GM19035 (cell line): ENCODE data around the gene BPTF.
"Not testable (repeated sequence)": the region's sequence is repeated elsewhere in the genome, so short reads cannot be mapped to it uniquely, and the experiment has no call there.

Source experiments
- ATAC-seq: cut with Tn5 transposase; IDR thresholded peaks from one replicate; pipeline ENCODE4 v1.9.1; 2021; ENCODE audit not compliant: unreplicated experiment

The BPTF gene, protein sequence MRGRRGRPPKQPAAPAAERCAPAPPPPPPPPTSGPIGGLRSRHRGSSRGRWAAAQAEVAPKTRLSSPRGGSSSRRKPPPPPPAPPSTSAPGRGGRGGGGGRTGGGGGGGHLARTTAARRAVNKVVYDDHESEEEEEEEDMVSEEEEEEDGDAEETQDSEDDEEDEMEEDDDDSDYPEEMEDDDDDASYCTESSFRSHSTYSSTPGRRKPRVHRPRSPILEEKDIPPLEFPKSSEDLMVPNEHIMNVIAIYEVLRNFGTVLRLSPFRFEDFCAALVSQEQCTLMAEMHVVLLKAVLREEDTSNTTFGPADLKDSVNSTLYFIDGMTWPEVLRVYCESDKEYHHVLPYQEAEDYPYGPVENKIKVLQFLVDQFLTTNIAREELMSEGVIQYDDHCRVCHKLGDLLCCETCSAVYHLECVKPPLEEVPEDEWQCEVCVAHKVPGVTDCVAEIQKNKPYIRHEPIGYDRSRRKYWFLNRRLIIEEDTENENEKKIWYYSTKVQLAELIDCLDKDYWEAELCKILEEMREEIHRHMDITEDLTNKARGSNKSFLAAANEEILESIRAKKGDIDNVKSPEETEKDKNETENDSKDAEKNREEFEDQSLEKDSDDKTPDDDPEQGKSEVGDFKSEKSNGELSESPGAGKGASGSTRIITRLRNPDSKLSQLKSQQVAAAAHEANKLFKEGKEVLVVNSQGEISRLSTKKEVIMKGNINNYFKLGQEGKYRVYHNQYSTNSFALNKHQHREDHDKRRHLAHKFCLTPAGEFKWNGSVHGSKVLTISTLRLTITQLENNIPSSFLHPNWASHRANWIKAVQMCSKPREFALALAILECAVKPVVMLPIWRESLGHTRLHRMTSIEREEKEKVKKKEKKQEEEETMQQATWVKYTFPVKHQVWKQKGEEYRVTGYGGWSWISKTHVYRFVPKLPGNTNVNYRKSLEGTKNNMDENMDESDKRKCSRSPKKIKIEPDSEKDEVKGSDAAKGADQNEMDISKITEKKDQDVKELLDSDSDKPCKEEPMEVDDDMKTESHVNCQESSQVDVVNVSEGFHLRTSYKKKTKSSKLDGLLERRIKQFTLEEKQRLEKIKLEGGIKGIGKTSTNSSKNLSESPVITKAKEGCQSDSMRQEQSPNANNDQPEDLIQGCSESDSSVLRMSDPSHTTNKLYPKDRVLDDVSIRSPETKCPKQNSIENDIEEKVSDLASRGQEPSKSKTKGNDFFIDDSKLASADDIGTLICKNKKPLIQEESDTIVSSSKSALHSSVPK (N-terminal part only)

DNA sequence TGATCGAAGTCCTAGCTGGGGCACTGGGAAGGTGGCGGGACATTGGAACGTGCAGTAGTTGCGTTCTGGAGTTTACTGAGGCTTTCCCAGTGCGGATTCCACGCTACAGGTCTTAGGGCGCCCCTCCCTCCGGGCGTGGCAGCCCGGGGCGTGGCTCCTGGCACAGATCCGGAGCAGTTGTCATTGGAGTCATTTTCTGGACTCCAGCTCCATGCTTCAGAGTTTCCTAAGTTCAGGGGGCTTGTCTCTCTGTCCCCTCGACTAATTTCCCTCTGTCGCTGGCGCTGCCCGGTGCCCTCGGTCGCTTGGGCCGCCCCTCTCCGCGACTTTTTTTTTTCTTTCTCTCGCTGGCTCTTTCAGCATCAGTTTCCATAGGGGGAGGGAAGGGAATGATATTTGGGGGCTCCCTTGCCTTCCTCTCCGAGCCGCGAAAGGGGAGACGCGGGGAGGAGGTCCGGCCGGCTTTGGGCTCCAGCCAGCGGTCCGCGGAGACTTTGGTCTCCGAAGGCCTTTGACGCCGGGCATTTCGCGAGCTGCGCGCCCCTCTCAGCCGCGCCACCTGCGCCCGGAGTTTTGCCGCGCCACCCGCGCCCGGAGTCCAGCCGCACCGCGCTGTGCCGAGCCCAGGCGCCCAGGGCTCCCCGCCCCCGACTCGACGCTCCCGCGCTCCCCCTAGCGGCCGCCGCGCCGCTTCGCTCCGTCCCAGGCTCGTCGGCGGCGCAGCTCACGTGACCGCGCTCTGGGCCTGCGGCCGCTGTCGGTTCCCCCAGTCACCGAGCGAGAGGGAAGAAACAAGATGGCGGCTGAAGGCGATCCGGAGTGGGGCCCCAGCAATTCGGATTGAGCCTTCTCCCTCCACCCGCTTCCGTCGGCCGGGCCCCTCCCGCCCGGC is at the start of gene BPTF:
Gene BPTF (plus strand): TSS at position 769 of the 892 bp plus-strand sequence. CDS start 222 bp downstream, outside the sequence.
- peak; percentile 87 for ATAC-seq

DNA sequence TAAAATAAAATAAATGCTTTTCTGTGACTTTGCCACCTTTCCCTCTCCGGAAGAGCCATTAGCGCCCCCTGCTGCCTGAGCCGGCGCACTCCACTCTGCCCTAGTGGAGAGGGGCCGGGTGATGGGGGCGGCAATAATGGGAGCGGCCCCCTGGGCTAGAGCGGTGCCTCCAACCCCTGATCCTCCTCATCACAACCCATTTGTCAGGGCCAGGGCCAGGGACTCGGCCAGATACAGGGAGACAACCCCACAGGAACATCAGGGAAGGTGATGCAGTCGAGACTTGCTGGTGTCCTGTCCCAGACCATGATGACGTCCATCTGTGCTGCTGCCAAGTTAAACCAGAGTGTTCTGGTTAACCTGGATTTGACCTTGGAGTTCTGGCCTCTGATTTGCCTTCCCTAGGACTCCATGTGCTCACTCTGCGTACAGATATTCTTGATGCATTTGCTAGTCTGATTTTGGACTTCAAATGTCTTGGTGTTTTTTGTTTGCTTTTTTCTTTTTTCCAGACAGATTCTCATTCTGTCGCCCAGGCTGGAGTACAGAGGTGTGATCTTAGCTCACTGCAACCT is 46.1 kb upstream of the BPTF start:
- no peak for ATAC-seq

DNA sequence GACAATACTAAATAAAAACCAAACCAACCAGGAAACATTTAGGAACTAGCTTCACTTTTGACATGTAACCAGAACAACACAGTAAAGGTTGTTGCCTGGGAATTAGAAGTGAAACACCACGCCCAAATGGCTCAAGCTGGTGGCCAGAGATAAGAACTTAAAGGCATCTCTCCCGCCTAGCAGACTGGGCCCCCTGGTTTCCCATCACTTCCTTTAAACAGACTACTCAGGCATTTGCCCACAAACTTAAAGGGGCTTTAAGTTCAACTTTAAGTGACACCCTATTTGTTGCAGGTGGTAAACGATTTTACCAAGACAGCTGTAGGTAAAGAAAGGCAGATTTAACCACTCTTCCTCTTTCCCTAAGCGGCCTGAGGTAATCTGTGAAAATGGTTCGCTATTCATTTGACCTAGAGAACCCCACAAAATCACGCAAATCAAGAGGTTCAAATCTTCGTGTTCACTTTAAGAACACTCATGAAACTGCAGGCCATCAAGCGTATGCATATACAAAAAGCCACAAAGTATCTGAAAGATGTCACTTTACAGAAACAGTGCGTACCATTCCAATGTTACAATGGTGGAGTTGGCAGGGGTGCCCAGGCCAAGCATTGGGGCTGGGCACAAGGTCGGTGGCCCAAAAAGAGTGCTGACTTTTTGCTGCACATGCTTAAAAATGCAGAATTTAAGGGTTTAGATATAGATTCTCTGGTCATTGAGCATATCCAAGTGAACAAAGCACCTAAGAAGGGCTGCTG is 40.8 kb upstream of the BPTF start:
- no peak for ATAC-seq

DNA sequence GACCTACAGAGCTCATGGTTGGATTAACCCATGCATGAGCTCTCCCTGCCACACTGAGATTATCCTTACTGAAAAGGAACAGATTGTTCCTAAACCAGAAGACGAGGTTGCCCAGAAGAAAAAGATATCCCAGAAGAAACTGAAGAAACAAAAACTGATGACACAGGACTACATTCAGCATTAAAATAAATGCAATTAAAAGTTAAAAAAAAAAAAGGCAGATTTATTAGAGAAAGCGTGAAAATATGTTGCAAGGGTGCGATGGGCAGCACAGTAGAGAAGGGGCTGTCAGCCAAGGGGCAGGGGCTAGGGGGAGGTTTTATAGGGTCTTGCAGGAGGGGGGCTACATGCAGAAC is 40.2 kb upstream of the BPTF start:
- no peak for ATAC-seq

DNA sequence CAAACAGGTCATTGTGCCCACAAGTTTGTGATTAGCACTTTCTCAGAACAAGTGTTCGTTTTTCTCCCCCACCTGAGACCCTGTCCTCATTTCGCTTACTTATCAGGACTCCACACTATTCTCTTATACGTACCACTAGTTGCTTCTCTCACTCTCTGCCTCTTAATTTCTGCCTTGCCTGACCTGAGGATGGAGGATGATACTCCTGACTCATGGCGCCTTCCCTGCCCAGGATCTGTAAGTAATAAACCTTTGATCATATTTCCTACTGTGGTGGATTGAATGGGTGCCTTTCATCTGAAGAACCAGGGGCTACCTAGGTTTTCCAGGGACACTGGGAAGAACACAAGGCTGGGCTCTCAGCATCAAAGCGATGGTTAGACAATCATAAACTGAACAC is 39.8 kb upstream of the BPTF start:
- no peak for ATAC-seq

DNA sequence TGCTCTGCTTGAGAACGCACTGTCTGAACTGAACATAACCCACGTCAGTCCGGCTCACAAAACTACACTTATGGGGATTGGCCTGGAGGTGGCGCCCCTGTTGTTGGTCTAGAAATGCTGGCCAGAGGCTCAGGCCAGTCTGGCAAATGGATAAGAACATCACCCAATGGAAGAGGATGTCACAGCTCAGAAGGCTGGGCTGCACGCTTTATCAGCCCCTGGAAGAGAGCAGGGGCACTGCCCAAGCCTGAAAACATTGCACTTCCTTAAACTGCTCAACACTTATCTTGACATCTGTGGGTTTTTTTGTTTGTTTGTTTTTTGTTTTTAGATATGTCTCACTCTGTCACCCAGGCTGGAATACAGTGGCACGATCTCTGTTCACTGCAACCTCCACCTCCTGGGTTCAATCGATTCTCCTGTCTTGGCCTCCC is 24.8 kb upstream of the BPTF start:
- ATAC-seq: peak; percentile 85

DNA sequence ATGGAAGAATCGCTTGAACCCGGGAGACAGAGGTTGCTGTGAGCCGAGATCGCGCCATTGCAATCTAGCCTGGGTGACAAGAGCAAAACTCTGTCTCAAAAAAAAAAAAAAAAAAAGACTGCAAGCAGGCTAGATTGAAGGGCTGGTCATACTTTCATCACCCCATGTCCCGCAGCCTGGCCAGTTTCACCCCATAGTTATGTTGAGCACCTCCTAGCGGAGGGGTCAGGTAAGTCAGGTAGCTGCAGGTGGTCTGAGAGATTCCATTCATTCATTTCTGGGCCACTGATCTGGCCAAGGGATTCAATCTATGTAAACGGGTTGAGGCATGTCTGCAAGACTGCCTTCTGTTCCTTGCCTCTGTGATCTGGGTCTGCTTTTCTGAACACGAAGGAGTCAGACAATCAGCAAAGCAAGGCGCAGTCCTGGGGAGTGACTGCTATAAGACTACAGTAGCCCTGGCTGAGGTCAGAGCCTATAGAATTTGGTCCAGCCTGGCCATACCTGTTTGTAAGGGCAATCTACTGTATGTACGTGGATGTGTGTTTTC is 23.6 kb upstream of the BPTF start:
- ATAC-seq: no peak

DNA sequence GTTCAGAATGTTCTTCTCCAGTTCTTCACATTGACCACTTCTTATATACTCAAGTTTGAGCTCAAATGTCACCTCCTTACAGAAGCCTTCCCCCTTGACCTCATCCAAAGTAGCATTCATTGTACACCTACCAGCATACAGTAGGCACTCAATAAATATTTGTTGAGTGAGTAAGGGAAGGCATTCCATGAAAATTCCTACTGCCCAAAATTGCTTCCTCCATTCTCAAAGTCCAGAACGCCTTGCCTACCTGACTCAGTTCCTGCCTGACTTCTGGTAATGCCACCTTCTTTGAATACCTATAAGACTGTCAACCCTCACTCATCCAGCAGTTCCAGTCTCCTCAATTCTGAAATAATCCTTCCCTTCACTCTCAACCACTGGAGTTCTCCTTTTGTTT is 14.8 kb upstream of the BPTF start:
- no peak for ATAC-seq

DNA sequence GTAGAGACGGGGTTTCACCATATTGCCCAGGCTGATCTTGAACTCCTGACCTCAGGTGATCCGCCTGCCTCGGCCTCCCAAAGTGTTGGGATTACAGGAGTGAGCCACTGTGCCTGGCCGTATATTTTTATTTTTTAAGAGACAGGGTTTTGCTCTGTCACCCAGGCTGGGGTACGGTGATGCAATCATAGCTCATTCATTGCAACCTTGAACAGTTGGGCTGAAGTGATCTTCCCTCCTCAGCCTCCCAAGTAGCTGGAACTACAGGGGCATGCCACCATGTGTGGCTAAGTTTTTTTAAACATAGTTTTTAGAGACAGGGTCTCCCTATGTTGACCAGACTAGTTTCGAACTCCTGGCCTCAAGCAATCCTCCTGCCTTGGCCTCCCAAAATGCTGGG is 12.9 kb upstream of the BPTF start:
- not testable (repeated sequence) for ATAC-seq

DNA sequence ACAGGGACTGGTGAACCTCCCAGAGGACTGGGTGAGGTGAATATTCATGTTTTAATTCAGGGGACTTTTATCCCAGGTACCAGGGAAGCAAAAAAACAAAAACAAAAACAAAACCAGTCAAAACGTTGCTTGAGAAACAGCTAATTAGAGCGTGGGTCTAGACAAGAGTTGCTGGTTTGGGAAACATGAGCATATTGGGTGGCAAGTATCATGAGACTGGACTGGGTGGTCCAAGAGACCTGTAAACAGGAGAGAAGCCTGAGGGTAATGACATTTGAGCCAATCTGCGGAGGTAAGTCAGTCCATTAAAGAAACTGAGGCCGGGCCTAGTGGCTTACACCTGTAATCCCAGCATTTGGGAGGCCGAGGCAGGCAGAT is 11.5 kb upstream of the BPTF start:
- ATAC-seq: no peak

DNA sequence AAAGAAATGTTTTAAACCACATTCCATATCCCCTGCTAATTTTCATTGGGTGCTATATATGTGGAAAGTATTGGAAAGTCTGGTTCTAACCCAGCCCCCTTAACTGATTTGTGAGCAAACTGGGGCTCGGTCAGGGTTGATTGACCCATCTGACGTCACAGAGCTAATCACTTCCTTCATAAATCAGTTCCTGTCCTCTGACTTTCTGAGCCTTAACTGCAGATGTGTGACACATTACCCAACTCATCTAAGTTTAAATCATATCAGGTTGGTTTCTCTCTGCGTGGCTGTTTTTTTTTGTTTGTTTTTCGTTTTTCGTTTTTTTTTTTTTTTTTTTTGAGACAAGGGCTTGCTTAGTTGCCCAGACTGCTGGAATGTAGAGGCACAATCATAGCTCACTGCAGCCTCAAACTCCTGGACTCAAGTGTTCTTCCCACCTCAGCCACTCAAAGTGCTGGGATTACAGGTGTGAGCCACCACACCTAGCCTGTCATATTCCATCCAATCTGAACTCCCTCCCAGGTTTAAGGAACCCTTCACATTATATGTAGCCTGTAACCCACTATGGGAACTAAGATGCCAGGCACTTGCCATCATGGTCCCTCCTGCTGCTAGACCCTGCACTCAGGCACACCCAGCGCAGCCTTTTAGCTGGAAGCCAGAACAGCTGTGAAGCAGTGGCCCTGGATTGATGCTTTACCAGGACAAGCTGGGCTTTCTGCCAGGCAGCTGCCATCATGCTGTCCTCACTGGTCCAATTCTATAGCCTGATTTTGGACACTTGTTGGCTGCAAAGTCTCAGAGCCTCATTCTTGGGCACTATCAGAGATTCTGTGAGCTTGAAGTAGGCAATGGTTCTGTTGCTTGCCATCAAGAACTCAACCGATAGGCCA is 6.9 kb upstream of the BPTF start:
- peak; percentile 67 for ATAC-seq

DNA sequence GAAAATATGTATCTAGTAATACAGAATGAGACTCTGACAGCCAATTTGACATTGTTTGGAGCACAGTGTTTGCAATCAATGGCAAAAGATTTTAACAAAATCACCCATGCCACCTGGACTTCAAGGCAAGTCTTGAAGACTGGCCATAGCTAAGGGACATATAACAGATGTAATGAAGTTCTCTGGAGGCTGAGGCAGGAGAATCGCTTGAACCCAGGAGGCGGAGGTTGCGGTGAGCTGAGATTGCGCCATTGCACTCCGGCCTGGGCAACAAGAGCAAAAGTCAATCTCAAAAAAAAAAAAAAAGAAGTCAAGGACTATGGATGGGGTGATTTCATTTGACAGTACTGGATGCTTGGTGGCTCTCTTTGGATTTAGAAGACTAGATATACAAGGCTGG is 5.6 kb upstream of the BPTF start:
- no peak for ATAC-seq

DNA sequence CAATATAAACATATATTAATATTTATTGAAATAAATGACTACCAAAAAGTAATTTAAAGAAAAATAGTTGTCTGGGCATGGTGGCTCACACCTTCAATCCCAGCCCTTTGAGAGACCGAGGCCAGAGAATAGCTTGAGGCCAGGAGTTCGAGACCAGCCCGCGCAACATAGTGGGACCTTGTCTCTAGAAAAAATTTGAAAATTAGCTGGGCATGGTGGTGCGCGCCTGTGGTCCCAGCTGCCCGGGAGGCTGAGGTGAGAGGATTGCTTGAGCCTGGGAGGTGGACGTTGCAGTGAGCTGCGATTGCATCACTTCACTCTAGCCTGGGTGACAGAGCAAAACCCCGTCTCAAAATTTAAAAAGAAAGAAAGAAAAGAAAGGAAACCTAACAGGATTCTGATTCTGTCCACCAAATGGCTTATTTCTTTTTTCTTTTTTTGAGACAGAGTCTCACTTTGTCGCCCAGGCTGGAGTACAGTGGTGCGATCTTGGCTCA is 3.4 kb upstream of the BPTF start:
- ATAC-seq: no peak

DNA sequence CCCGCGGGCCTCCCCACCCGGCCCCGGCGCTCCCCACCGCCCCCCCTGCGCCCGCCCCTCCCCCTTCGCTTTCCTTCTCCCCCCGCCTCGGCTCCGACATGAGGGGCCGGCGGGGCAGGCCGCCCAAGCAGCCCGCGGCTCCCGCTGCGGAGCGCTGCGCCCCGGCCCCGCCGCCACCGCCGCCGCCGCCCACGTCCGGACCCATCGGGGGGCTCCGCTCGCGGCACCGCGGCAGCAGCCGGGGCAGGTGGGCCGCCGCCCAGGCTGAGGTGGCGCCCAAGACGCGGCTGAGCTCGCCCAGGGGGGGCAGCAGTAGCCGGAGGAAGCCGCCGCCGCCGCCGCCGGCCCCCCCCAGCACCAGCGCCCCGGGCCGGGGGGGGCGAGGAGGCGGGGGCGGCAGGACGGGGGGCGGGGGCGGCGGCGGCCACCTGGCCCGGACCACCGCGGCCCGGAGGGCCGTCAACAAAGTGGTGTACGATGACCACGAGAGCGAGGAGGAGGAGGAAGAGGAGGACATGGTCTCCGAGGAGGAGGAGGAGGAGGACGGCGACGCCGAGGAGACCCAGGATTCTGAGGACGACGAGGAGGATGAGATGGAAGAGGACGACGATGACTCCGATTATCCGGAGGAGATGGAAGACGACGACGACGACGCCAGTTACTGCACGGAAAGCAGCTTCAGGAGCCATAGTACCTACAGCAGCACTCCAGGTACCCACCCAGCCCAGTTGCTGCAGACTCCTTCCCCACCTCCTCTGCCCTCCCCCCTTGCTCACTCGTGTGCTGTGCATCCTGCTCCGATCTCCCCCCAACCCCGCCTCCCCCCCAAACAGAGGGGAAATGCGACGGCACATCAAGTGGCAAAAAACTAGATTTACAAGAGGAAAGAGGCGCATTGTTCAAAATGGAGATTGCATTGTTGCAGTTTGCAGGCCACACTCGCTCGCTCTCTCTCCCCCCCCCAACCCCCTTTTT is 611 bp downstream of the BPTF start:
- ATAC-seq: peak; percentile 43

DNA sequence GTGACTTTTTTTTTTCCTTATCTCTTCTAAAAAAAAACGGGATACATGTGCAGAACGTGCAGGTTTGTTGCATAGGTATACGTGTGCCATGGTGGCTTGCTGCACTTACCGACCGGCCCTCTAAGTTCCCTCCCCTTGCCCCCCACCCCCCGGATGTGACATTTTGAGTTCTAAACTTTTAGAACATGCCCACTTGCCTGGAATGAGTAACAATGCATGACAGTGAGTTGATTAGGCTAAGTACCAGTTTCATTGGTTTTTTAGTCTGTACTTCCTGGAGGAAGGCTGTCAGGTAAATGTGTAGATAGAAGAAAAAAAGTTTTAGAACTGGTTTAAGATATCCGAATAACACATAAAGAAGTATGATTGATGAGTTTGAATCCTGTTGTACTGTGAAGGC is 4.0 kb downstream of the BPTF start:
- ATAC-seq: no peak

DNA sequence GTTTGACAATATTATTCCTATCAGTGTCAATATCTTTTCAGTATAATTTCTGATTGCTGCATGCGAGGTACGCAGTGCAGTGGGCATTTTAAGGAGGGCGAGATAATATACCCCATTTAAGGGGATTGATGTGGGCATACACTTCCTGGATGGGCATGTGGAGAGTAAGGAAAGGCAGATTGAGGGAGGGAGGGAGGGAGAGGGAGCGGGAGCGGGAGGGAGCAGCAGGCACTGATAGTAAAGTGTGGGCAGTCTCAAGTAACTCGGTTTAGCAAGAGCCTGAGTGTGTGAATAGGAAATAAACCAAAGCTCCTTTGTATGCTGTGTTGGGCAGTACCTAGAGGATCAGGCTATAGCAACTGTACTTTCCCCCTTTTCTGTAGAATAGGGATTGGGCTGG is 5.1 kb downstream of the BPTF start:
- ATAC-seq: no peak

DNA sequence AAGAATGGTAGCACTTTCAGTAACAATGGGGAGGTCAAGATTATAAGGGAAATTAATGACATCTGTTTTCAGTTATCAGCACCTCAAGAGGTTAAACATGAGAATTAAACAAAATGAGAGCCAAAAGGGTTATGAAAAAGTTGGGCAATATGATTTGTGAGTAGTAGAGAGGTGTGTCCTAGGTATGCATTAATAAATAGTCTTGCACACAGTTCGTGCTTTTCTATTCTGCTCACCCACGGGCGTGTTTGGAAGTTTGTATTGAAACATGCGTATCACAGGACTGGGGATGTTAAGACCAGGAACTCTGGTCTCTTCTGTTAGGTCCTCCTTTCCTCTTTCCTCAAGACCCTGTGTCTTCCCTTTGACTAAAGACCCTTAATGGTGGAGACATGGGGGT is 6.0 kb downstream of the BPTF start:
- no peak for ATAC-seq
